Upper lobe of left lung (tissue), 6 donors: ENCODE data around the gene VEGFC. TPM values are rescaled to one million over a fixed set of nuclear protein-coding genes. Genes with fewer than 3 reads are reported as not detected.

ENCODE experiments used
- ATAC-seq, 2 donors: fragments of 200-7000 bp; cut with Tn5 transposase; one replicate each; pipeline ENCODE4 v1.9.1; 2022; ENCODE audit warnings: mild to moderate bottlenecking in 2 of 2, moderate library complexity in 2 of 2; ENCODE audit not compliant: low FRiP score in 2 of 2
- DNase-seq, 2 donors: peaks; one replicate each; pipeline ENCODE4 v3.0.0-alpha.2; 2019 to 2020
- H3K27ac ChIP-seq, 4 donors: fragments of 200-600 bp; sonication (generic); one replicate each; pipeline ENCODE4 v1.5.1; 2016 to 2019
- H3K27me3 ChIP-seq, 4 donors: fragments of 200-600 bp; sonication (generic); one replicate each; pipeline ENCODE4 v1.5.1; 2017 to 2019
- H3K36me3 ChIP-seq, 4 donors: fragments of 200-600 bp; sonication (generic); one replicate each; pipeline ENCODE4 v1.5.1; 2016 to 2019
- H3K4me1 ChIP-seq, 4 donors: fragments of 200-600 bp; sonication (generic); one replicate each; pipeline ENCODE4 v1.5.1; 2018 to 2019
- H3K4me3 ChIP-seq, 4 donors: fragments of 200-600 bp; sonication (generic); one replicate each; pipeline ENCODE4 v1.5.1; 2017 to 2019; ENCODE audit warnings: mild to moderate bottlenecking in 2 of 4, moderate library complexity in 1 of 4
- H3K9me3 ChIP-seq, 4 donors: fragments of 200-600 bp; sonication (generic); one replicate each; pipeline ENCODE4 v1.5.1; 2018 to 2019
- CTCF ChIP-seq, 6 experiments: fragments of 450-650 bp in 4 of 6; fragments of 200-600 bp in 2 of 6; sonication (generic) in 2 of 6; IDR thresholded peaks; one replicate each; pipeline ENCODE4 v1.5.1; 2016 to 2019; ENCODE audit warnings: antibody characterized with exemption in 6 of 6
- EP300 ChIP-seq, 4 donors: sonication (generic); formaldehyde crosslinking; IDR thresholded peaks; one replicate each; pipeline ENCODE4 v1.5.1; 2017; ENCODE audit warnings: antibody characterized with exemption in 4 of 4, control low read depth in 2 of 4
- POLR2A ChIP-seq, 4 donors: fragments of 450-650 bp; IDR thresholded peaks; one replicate each; pipeline ENCODE4 v1.5.1; 2016 to 2017; ENCODE audit warnings: antibody characterized with exemption in 4 of 4, mild to moderate bottlenecking in 2 of 4
- POLR2AphosphoS5 ChIP-seq, 2 donors: sonication (generic); formaldehyde crosslinking; IDR thresholded peaks; one replicate each; pipeline ENCODE4 v1.5.1; 2017; ENCODE audit warnings: antibody characterized with exemption in 2 of 2
- WGBS, 2 donors: methylation state at CpG; one replicate each; pipeline ENCODE4 v1.1.5; 2017 to 2018; 5-methylcytosine and 5-hydroxymethylcytosine counted together
- total RNA-seq, 6 donors: library from RNA; depleted of rRNA in 4 of 6; stranded (reverse); fragments of >200 nt in 4 of 6; gene quantifications; one replicate each; pipeline versions ENCODE4 v1.1.0 to v1.2.1, GENCODE V29; 2016 to 2021
- donor health status: DM: no; HTN: no; CAD: no; lungs with moderate emphysema.
- donor health status: DM: no; HTN: yes; CAD: no; lungs with severe emphysema.

The VEGFC gene
- total RNA-seq, 6 donors from 2014 or later, result 5.1 to 13.7 (median 7.5) TPM

GRCh38 chr4:176775338-176775737 is 17.4 kb downstream of the VEGFC start:
- Histone ChIP-seq H3K4me3 (no peak overlapping the region), H3K4me1 (no peaks in the 10 kb centered on the region), H3K27me3 (no peaks in the 10 kb centered on the region), H3K36me3 (no peaks in the 10 kb centered on the region), H3K27ac (no peak overlapping the region), H3K9me3 (no peaks in the 10 kb centered on the region)
- no peak for DNase-seq
- TF ChIP-seq EP300 (IDR thresholded peaks at IDR 0.05) (no peak), POLR2A (IDR thresholded peaks at IDR 0.05) (no peak), CTCF (IDR thresholded peaks at IDR 0.05) (no peak), POLR2AphosphoS5 (IDR thresholded peaks at IDR 0.05) (no peak)
- 85 to 90% methylated on average over 1 of the region's 1 CpG for WGBS, 2 donors
- no peak for ATAC-seq

- Histone ChIP-seq H3K4me3 (no peak overlapping the region), H3K9me3 (no peaks in the 10 kb centered on the region), H3K27ac (no peak overlapping the region), H3K36me3 (no peaks in the 10 kb centered on the region), H3K27me3 (no peaks in the 10 kb centered on the region), H3K4me1 (no peaks in the 10 kb centered on the region)
- ATAC-seq, result no peak
- no peak for DNase-seq
- TF ChIP-seq POLR2AphosphoS5 (IDR thresholded peaks at IDR 0.05), result no peak
- TF ChIP-seq POLR2A (IDR thresholded peaks at IDR 0.05), result no peak
- TF ChIP-seq EP300 (IDR thresholded peaks at IDR 0.05), result no peak
- TF ChIP-seq CTCF (IDR thresholded peaks at IDR 0.05), result no peak
- WGBS, 2 donors, result 57 to 64% methylated on average over 4 of the region's 4 CpGs
Observed at GRCh38 chr4:176774852-176775251, 17.9 kb downstream of the VEGFC start.

GRCh38 chr4:176769514-176769913 is 23.2 kb downstream of the VEGFC start:
- Histone ChIP-seq H3K27ac (no peak overlapping the region), H3K9me3 (no peaks in the 10 kb centered on the region), H3K4me3 (no peak overlapping the region), H3K27me3 (no peaks in the 10 kb centered on the region), H3K4me1 (no peaks in the 10 kb centered on the region), H3K36me3 (no peaks in the 10 kb centered on the region)
- TF ChIP-seq EP300 (IDR thresholded peaks at IDR 0.05) (no peak), CTCF (IDR thresholded peaks at IDR 0.05) (no peak), POLR2AphosphoS5 (IDR thresholded peaks at IDR 0.05) (no peak), POLR2A (IDR thresholded peaks at IDR 0.05) (no peak)
- DNase-seq (no peak), ATAC-seq (peak in 1 of 2 donors; percentile 38)
- WGBS, 2 donors, result 75 to 79% methylated on average over 2 of the region's 2 CpGs

- Histone ChIP-seq H3K9me3 (no peaks in the 10 kb centered on the region), H3K4me3 (no peak overlapping the region), H3K36me3 (no peaks in the 10 kb centered on the region), H3K27ac (no peak overlapping the region), H3K27me3 (no peaks in the 10 kb centered on the region), H3K4me1 (no peaks in the 10 kb centered on the region)
- 100% methylated on average over 1 of the region's 1 CpG for WGBS, 2 donors
- no peak for DNase-seq
- TF ChIP-seq CTCF (IDR thresholded peaks at IDR 0.05) (no peak), EP300 (IDR thresholded peaks at IDR 0.05) (no peak), POLR2AphosphoS5 (IDR thresholded peaks at IDR 0.05) (no peak), POLR2A (IDR thresholded peaks at IDR 0.05) (no peak)
- ATAC-seq, result no peak
Observed at GRCh38 chr4:176767183-176767582, 25.5 kb downstream of the VEGFC start.

- ATAC-seq (no peak), DNase-seq (no peak)
- TF ChIP-seq CTCF (IDR thresholded peaks at IDR 0.05) (no peak), POLR2A (IDR thresholded peaks at IDR 0.05) (no peak), EP300 (IDR thresholded peaks at IDR 0.05) (no peak), POLR2AphosphoS5 (IDR thresholded peaks at IDR 0.05) (no peak)
- Histone ChIP-seq H3K4me1 (no peaks in the 10 kb centered on the region), H3K36me3 (no peaks in the 10 kb centered on the region), H3K27ac (no peak overlapping the region), H3K27me3 (no peaks in the 10 kb centered on the region), H3K4me3 (no peak overlapping the region), H3K9me3 (no peaks in the 10 kb centered on the region)
- 81% methylated on average over 3 of the region's 3 CpGs for WGBS, 2 donors
Observed at GRCh38 chr4:176762661-176763308, 29.9 kb downstream of the VEGFC start.
